NT2/D1 (cell line): ENCODE data around the gene NEDD9.

Experiments used
- SUZ12 ChIP-seq: IDR thresholded peaks from 2 replicates; pipeline ENCODE4 v1.6.1; 2011; ENCODE audit not compliant: insufficient read length, insufficient read depth; ENCODE audit errors: extremely low read depth
- YY1 ChIP-seq: IDR thresholded peaks from 2 replicates; pipeline ENCODE4 v1.6.1; 2011; ENCODE audit not compliant: insufficient read length, insufficient read depth
- ZNF274 ChIP-seq: IDR thresholded peaks from 2 replicates; pipeline ENCODE4 v1.6.1; 2011; ENCODE audit warnings: mild to moderate bottlenecking, low read depth, low read length

DNA sequence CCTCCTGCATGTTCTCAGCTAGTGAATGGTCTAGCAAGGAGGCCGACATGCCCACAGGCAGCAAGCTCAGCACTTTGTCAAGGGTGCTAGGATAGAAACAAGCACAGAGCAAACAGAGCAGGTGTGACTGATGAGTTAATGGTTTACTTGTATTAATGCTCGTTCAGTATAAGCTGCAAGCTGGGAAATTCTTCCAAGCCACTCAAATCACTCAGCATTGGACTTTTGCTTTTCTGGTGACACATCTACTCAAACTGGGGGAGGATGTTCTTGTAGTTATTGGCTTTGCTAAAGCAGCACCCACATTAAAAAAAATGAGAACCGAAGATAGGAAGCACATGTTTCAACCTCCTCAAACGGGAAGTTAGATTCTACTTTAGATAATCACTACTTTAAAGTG lies 43.1 kb upstream of the NEDD9 start:
- no peak for TF ChIP-seq YY1
- no peak for TF ChIP-seq ZNF274
- no peak for TF ChIP-seq SUZ12
